ENCODE measurements around the gene TSPAN15.
"Not testable (repeated sequence)": the region's sequence is repeated elsewhere in the genome, so short reads cannot be mapped to it uniquely, and the experiment has no call there.

The TSPAN15 gene

GRCh38 chr10:69488149-69488844 is 37.0 kb downstream of the TSPAN15 start:
- ATAC-seq, DNase-seq: not testable (repeated sequence)

DNA sequence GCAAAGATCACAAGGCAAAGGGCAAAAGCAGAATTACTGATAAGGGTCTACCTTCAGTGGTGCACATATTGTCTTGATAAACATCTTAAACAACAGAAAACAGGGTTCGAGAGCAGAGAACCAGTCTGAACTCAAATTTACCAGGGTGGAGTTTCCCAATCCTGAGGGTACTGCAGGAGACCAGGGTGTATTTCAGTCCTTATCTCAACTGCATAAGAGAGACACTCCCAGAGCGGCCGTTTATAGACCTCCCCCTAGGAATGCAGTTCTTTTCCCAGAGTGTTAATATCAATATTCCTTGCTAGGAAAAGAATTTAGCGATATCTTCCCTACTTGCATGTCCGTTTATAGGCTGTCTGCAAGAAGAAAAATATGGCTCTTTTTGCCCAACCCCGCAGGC is 37.6 kb downstream of the TSPAN15 start:
- ATAC-seq, DNase-seq: not testable (repeated sequence)

DNA sequence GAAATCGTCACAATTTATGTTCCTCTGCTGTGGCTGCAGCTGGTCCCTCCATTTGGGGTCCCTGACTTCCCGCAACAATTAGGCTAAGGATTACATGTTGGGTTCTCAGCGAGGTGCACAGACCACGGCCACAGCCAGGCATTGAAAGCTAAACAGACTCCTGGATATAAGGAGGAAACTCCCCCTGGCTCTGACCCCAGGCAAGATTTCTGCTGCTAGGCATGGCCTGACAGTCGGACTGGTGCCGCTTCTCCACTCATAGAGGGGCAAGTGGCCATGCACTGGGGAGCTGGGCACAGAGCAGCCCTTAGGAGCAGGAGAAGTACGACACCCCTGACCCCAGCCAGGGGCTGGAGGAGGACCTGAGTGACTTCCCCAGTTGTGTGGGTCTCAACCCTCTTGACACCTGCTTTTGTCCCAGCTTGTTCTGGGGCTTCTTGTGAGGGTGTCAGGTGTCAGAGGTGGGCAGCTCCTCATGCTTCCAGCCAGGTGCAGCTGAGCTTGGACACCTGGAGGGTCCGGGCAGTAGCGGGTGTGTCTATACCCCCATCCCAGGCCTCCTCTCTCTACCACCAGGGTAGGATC is 38.3 kb downstream of the TSPAN15 start:
- ATAC-seq (no peak), DNase-seq (no peak)

- DNase-seq (no peak), ATAC-seq (no peak)
These were observed 39.6 kb downstream of the TSPAN15 start for GRCh38 chr10:69490876-69491275.

DNA sequence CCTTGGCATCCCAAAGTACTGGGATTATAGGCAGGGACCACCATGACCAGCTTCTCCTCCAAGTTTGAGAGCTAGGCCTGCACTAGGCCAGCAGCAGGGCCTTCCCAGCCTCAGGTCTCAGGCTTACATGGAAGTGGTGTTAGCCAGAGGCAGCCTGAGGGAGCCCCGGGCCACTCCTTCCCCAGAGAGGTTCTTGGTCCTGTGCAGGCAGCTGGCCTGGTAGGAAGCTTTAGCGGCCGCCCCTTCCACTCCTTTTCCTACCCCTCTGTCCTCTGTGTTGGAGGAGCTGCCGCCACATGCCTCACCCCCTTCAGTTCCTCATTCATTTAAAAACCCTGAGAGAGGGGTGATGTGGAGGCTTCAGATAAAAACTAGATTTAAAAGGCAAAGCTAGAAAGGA is 40.3 kb downstream of the TSPAN15 start:
- DNase-seq (no peak), ATAC-seq (no peak)

- DNase-seq (no peak), ATAC-seq (no peak)
These were observed 41.0 kb downstream of the TSPAN15 start for GRCh38 chr10:69492091-69492745.

DNA sequence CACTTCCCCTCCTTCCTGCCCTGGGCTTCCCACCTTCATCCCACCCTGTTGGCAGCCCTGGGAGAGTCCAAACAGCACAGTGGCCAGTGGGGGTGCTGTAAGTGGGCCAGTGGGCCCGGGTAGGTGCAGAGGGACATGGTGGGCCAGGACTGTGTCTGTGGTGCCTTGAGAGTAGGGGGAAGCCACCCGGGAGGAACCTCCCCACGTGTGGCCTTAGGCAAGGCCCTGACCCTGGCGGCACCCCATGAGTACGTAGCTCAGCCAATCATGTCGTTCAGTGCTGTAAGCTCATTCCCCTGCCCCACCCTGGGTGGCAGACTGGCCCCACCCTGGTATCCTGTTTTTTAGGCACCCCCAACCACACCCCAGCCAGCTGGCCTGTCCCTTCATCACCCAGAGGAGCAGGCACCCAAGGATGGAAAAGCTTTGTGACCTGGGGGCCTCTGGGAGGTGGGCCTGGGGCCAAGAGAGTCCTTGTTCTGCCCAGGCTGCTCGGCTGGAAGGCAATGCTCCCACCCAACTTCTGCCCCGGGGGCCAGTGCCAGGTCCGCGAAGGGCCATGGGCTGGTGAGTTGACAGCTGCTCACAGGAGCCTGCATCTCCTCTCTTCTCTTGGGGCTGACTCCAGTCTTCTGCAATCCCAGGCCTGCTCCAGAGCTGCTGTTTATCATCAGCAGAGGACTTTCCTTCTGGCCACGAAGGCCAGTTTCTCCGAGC is 41.6 kb downstream of the TSPAN15 start:
- no peak for ATAC-seq
- no peak for DNase-seq

- no peak for ATAC-seq
- no peak for DNase-seq
These were observed 43.6 kb downstream of the TSPAN15 start for GRCh38 chr10:69494626-69495558.

- no peak for DNase-seq
- ATAC-seq: no peak
These were observed 44.4 kb downstream of the TSPAN15 start for GRCh38 chr10:69495666-69496065.

GRCh38 chr10:69496352-69497230 is 45.3 kb downstream of the TSPAN15 start:
- ATAC-seq (no peak), DNase-seq (no peak)

DNA sequence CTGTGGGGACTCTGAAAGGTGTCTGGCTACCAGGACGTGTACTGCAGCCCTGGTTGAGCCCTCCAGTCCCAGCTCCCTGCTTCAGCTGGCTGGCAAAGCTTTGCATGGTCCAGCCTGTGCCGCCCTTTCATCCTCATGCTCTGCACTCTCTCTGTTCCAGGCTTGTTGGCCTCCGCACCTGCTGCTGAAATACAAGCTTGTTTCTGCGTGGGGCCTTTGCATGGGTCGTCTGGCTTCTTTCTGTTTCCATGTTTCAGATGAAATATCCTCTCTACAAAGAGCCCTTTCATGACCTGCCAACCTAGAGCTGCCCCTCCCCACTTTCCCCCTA is 45.9 kb downstream of the TSPAN15 start:
- no peak for ATAC-seq
- DNase-seq: no peak

DNA sequence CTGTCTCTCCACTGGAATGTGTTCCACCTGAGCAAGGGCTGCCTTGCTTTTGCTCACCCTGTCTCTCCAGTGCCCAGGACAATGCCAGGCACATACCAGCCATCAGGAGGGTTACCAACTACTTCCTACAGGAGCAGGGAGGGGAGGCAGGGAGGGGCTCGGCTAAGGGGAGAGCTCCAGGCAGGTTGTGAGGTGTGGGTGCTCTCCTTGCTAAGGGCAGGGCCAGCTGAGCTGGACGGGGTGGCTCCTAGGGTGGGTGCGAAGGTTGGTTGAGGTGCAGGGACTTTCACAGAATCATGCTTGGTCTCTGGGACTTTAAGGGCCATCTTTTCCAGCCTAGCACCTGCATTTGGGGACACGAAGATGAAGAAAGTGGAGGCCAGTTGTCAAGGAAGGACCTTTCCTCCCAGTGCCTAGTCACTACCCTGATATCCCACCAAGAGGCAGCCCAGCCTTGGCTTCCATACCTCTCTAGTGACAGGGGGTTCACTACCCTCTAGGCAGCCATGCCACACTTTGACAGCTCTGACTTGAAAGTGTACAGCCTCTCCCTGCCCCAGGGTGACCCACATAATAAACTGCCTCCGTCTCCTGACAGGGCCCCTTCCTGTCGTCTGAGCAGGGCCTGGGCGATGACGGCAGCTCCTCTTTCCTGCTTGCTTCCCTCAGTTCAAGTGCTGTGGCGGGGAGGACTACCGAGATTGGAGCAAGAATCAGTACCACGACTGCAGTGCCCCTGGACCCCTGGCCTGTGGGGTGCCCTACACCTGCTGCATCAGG is 46.5 kb downstream of the TSPAN15 start:
- DNase-seq: no peak

GRCh38 chr10:69498711-69499471 is 47.6 kb downstream of the TSPAN15 start:
- DNase-seq (no peak), ATAC-seq (no peak)

More for the DNA sequence above, 46.5 kb downstream of the TSPAN15 start:
- no peak for ATAC-seq

GRCh38 chr10:69499726-69500689 is 48.7 kb downstream of the TSPAN15 start:
- DNase-seq: no peak
- no peak for ATAC-seq

GRCh38 chr10:69500864-69501468 is 49.7 kb downstream of the TSPAN15 start:
- ATAC-seq (no peak), DNase-seq (no peak)

DNA sequence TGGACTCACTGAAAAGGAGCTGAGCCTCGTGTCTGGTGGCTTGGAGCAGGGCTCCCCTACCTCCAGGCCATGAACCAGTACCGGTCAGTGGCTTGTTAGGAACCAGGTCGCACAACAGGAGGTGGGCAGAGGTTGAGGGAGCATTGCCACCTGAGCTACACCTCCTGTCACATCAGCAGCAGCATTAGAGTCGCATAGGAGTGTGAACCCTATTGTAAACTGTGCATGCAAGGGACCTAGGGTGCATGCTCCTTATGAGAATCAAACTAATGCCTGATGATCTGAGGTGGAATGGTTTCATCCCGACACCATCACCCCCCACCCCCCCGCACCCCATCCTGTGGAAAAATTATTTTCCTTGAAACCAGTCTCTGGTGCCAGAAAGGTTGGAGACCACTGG is 50.4 kb downstream of the TSPAN15 start:
- ATAC-seq: no peak
- DNase-seq: no peak

DNA sequence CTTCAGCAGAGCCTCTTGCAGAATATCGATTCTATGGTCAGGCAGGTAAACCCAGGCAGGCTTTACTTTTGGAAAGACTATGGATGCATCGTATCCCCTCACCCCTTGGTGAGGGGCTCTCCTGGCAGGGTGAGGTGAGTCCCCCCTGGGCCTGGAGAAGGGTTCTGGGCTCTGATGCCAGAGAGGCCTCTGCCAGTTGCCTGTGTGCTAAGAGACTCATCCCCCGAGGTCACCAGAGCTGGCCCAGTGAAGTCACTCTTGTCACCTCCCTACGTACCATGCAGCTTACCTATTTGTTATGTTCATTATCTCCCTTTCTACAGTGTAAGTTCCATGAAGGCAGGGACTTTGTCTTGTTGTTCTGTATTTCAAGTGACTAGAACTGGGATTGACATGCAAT is 51.3 kb downstream of the TSPAN15 start:
- ATAC-seq: no peak
- DNase-seq: no peak
